ENCODE data around the gene ZNRF3. TPM values are rescaled to one million over a fixed set of nuclear protein-coding genes. Genes with fewer than 3 reads are reported as not detected.
A peak's percentile ranks its signal among the peaks of the same experiment; 100 is the strongest.

The ZNRF3 gene
- total RNA-seq, 6 donors from 2014 or later: 11.4 to 16.9 (median 14.4) TPM

DNA sequence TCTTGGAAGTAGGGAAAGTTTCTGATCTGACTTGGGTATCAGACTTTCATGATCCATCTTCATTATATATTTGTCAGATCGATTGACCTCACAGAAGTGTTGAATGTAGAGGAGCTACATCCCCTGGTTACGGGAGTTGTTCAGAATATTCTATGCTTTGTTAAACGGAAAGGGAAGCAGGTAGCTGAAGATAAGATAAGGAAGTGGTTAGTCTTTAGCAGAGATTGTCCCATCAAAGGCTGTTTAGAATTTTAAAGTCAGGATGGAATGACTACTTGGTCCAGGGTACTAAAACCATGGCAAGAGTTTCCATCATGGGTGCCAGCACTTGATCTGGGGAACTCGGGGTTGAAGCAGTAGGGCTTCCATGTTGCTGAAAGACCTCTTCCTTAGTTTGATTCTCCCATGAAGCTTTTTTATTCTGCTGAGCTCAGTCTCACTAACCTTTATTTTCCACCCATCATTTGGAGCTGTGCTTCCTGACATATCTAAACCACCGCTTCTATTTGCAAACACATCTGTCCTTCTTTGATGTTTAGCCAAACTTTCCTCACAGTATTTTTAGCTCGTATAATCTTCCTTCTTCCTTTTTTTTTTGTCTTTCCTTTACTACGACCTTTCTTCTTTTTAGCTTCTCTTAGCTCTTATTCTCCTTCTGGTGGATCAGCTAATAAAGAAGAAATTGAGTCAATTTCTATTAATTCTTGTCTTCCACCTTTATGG is 182.3 kb downstream of the ZNRF3 start:
- Histone ChIP-seq H3K36me3 (no peaks in the 10 kb centered on the region), H3K4me3 (no peak overlapping the region), H3K27me3 (no peaks in the 10 kb centered on the region), H3K27ac (no peak overlapping the region), H3K9me3 (no peaks in the 10 kb centered on the region), H3K4me1 (peaks cover 0 to under 1% (median 0%) of the 10 kb centered on the region in 4 donors)
- no peak for ATAC-seq (ENCODE audit: low FRiP score in 2 of 2)
- WGBS, 2 donors: 31 to 41% methylated on average over 7 of the region's 7 CpGs
- no peak for DNase-seq
- TF ChIP-seq POLR2A (IDR thresholded peaks at IDR 0.05) (no peak), POLR2AphosphoS5 (IDR thresholded peaks at IDR 0.05) (no peak)
- TF ChIP-seq, protein P1, sequence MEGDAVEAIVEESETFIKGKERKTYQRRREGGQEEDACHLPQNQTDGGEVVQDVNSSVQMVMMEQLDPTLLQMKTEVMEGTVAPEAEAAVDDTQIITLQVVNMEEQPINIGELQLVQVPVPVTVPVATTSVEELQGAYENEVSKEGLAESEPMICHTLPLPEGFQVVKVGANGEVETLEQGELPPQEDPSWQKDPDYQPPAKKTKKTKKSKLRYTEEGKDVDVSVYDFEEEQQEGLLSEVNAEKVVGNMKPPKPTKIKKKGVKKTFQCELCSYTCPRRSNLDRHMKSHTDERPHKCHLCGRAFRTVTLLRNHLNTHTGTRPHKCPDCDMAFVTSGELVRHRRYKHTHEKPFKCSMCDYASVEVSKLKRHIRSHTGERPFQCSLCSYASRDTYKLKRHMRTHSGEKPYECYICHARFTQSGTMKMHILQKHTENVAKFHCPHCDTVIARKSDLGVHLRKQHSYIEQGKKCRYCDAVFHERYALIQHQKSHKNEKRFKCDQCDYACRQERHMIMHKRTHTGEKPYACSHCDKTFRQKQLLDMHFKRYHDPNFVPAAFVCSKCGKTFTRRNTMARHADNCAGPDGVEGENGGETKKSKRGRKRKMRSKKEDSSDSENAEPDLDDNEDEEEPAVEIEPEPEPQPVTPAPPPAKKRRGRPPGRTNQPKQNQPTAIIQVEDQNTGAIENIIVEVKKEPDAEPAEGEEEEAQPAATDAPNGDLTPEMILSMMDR (IDR thresholded peaks at IDR 0.05): no peak

- ATAC-seq (ENCODE audit: low FRiP score in 2 of 2) (no peak), DNase-seq (no peak)
- Histone ChIP-seq H3K4me1 (peaks cover 17 to 33% (median 32%) of the 10 kb centered on the region in 4 donors), H3K4me3 (no peak overlapping the region), H3K27ac (no peak overlapping the region), H3K36me3 (no peaks in the 10 kb centered on the region), H3K27me3 (peaks cover 0 to 5% (median 0%) of the 10 kb centered on the region in 4 donors), H3K9me3 (no peaks in the 10 kb centered on the region)
- 78 to 91% methylated on average over 4 of the region's 4 CpGs for WGBS, 2 donors
- no peak for TF ChIP-seq EP300 (IDR thresholded peaks at IDR 0.05)
- TF ChIP-seq POLR2A (IDR thresholded peaks at IDR 0.05): no peak
- TF ChIP-seq, protein P1 (IDR thresholded peaks at IDR 0.05): no peak
- TF ChIP-seq POLR2AphosphoS5 (IDR thresholded peaks at IDR 0.05): no peak
Observed at GRCh38 chr22:29069463-29069862, 186.1 kb downstream of the ZNRF3 start.

DNA sequence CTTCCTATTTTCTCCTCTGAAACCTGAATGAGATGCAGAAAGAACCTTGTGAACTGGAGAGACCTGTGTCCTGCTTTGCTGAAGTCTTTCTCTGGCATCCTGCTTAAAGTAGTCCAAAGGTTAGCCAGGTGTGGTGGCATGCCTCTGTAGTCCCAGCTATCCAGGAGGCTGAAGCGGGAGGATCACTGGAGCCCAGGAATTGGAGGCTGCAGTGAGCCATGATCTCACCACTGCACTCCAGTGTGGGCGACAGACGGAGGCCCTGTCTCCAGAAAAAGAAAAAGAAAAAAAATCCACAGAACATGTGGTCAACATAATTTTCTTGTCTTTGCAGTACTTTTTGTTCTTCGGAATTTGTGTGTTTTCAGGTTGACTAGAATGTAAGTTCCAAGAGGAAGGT is 187.1 kb downstream of the ZNRF3 start:
- peaks cover 0 to 5% (median 0%) of the 10 kb centered on the region in 4 donors for H3K27me3 ChIP-seq
- ATAC-seq (ENCODE audit: low FRiP score in 2 of 2) (no peak), DNase-seq (no peak)
- no peak for TF ChIP-seq EP300 (IDR thresholded peaks at IDR 0.05)
- TF ChIP-seq, protein P1 (IDR thresholded peaks at IDR 0.05): no peak
- TF ChIP-seq POLR2A (IDR thresholded peaks at IDR 0.05): no peak
- no peak for TF ChIP-seq POLR2AphosphoS5 (IDR thresholded peaks at IDR 0.05)
- WGBS, 2 donors: 84 to 90% methylated on average over 4 of the region's 4 CpGs
- H3K9me3 ChIP-seq: no peaks in the 10 kb centered on the region
- H3K4me1 ChIP-seq: peaks cover 17 to 34% (median 33%) of the 10 kb centered on the region in 4 donors
- no peak overlapping the region for H3K27ac ChIP-seq
- no peaks in the 10 kb centered on the region for H3K36me3 ChIP-seq
- H3K4me3 ChIP-seq: no peak overlapping the region

DNA sequence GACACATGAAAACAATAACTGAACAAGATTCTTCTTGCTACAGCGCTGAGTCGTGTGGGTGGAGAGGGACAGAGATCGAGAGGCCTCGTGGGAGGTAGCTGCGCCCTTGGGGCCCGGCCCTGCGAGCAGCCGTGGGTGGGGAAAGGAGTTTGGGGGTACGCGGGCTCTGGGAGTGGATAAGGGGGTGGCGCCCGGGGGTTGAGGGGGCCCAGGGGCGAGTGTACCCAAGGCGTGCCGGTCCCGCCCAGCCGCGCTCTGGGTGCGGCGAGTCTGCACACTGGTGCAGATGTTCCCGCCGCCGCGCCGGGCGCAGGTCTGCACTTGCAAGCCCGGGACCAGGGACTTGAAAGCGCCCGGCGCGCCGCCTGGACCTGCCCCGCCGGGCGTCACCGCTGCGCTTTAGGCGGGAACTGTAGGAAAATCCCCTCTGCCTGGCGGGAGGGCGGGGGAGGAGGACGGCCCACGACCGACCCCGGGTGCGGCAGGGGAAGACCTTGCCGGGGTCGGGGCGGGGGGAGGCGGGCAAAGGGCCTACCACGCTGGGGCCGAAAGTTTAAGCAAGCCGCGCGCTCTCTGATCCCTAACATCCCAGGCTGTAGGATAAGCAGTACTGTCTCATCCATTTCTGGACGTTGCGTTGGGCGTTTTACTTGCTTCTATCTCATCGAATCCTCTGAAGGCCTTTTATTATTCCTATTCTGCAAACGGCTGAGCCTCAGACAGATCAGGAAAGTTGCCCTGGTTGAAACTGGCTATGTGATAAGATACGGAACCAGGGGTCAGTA is 188.1 kb downstream of the ZNRF3 start:
- ATAC-seq (ENCODE audit: low FRiP score in 2 of 2) (peak in 1 of 2 donors; percentile 57), DNase-seq (peak; percentile 61 to 93)
- H3K4me1 ChIP-seq: peaks cover 17 to 34% (median 33%) of the 10 kb centered on the region in 4 donors
- H3K27ac ChIP-seq: no peak overlapping the region
- peaks cover 0 to 5% (median 0%) of the 10 kb centered on the region in 4 donors for H3K27me3 ChIP-seq
- peak overlapping the region; percentile 7 to 93 (median 58) for H3K4me3 ChIP-seq
- H3K9me3 ChIP-seq: no peaks in the 10 kb centered on the region
- TF ChIP-seq POLR2AphosphoS5 (IDR thresholded peaks at IDR 0.05) (no peak), POLR2A (IDR thresholded peaks at IDR 0.05) (no peak), EP300 (IDR thresholded peaks at IDR 0.05) (no peak)
- TF ChIP-seq, protein P1 (IDR thresholded peaks at IDR 0.05): no peak
- no peaks in the 10 kb centered on the region for H3K36me3 ChIP-seq
- WGBS, 2 donors: 10 to 22% methylated on average over 13 to 39 of the region's 60 CpGs

Data from upper lobe of left lung (tissue), 6 donors.